Hepatic stellate cell (primary cell): ENCODE data around the gene KRTAP20-2.

Experiments
- DNase-seq: peaks from one replicate; pipeline ENCODE4 v3.0.0; 2011; ENCODE audit warnings: low spot score

KRTAP20-2 gene

GRCh38 chr21:30676737-30677136 lies 41.7 kb downstream of the KRTAP20-2 start:
- no peak for DNase-seq

- DNase-seq: no peak
Observed at GRCh38 chr21:30680586-30680985, 45.6 kb downstream of the KRTAP20-2 start.

GRCh38 chr21:30684506-30684905 lies 49.5 kb downstream of the KRTAP20-2 start:
- DNase-seq: no peak
